Urinary bladder (tissue), 4 donors: ENCODE results near the gene ADCY3. TPM values are rescaled to one million over a fixed set of nuclear protein-coding genes. Genes with fewer than 3 reads are reported as not detected.
"Not testable (repeated sequence)": the region's sequence is repeated elsewhere in the genome, so short reads cannot be mapped to it uniquely, and the experiment has no call there.

Experiments used
- DNase-seq: peaks from one replicate; pipeline ENCODE4 v3.0.0-alpha.2; 2015; ENCODE audit errors: extremely low spot score
- H3K27ac ChIP-seq: one replicate; pipeline ENCODE4 v1.5.1; 2013; ENCODE audit warnings: low read depth, mild to moderate bottlenecking, moderate library complexity
- H3K36me3 ChIP-seq: one replicate; pipeline ENCODE4 v1.6.1; 2013; ENCODE audit warnings: mild to moderate bottlenecking, moderate library complexity; ENCODE audit not compliant: insufficient read depth
- H3K4me1 ChIP-seq: one replicate; pipeline ENCODE4 v1.6.1; 2013; ENCODE audit warnings: mild to moderate bottlenecking, moderate library complexity; ENCODE audit not compliant: insufficient read depth
- H3K4me3 ChIP-seq: one replicate; pipeline ENCODE4 v1.5.1; 2013; ENCODE audit warnings: low read depth, low read length
- WGBS: extraction: QIAGEN DNeasy Blood & Tissue Kit; methylation state at CpG from one replicate; pipeline ENCODE4 v1.1.7; 2013; 5-methylcytosine and 5-hydroxymethylcytosine counted together
- polyA plus RNA-seq: library from polyadenylated mRNA; stranded (reverse); fragments of 200-250 nt; gene quantifications from one replicate; pipeline ENCODE4 v1.2.3, GENCODE V29; 2013
- total RNA-seq: library from RNA; depleted of rRNA; stranded (reverse); fragments of >200 nt; gene quantifications from one replicate; pipeline ENCODE4 v1.2.3, GENCODE V29; 2014
- donor health status: healthy with polysubstance abuse.
- donor health status: healthy.

The ADCY3 gene
- total and polyA plus RNA-seq, 2 donors = 28.3 to 65.2 TPM

DNA sequence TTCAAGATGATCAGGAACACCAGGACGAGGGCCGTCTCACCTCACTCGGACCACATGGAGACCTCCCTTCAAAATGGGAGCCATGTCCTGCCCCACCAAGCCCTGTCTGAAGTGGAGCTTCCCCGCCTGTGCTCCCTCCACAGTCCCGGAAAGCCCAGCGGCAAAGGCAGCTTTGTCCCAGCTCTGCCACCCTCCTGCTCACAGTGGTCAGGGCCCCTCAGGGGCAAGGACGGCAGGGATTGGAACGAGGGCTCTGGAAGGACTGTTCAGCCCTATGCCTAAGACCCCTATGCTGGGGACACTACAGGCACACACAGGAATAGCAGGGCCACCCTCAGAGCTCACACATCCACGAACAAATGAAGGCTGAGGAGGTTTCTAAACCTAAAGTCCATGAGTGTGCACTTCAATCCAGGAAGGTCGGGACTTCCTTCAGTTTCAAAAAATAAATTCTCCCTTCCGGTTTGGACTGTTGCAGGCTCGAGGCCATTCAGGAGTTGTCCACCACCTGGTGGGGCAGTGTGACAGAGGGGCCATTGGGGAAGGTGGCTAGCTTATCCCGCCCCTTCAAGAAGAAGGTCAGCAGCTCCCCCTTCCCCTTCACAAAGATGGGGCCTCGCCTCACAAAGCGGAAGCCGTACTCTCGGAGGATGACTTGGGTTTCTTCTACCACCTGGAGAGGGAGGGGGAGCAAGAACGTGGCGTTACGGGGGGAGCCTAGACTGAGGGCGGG is 100.4 kb downstream of the ADCY3 start:
- DNase-seq = no peak
- Histone ChIP-seq H3K4me3 (no peak overlapping the region), H3K4me1 (no peaks in the 10 kb centered on the region), H3K27ac (no peak overlapping the region), H3K36me3 (no peaks in the 10 kb centered on the region)
- WGBS = 88% methylated on average over 21 of the region's 21 CpGs

DNA sequence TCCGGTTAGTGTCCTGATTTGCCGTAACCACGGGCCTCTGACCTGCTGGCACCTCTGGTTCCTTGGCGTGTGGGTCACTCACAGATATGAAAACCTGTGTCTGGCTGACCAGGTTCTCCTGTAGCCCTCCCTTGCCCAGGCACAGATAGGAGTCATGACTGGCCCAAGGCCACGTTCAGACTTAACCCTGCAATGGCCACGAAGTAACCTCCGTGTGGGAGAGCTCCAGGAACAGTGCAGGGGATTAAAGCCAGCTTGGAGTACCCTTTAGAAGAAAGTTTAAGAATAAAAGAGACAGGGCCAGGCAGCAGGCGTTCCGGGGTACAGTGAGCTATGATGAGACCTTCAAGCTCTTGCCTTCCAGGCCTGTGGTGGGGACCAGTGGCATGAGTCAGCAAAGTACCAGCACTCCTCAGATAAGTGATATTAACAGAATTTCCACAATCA is 101.3 kb downstream of the ADCY3 start:
- Histone ChIP-seq H3K4me3 (no peak overlapping the region), H3K4me1 (no peaks in the 10 kb centered on the region), H3K27ac (no peak overlapping the region), H3K36me3 (no peaks in the 10 kb centered on the region)
- DNase-seq = no peak
- WGBS = 78% methylated on average over 9 of the region's 9 CpGs

DNA sequence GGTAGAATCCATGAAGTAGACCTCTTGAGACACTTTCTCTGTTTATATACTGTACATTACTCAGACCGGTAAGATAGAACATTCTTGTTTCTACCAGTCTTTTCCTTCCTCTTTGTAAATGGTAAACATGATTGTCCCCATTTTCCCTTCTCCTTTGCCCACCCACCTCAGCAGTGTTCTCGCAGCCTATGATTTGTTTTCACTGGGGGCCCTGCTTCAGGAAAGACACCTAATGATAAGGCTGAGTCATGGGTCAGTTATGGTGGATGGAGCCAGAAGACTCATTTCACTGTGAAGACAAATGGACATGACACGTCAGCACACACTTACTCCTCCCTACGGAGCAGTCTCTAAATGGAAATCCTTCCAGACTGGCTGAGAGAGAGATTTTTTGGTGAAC is 103.2 kb downstream of the ADCY3 start:
- no peak for DNase-seq
- WGBS = 78% methylated on average over 4 of the region's 4 CpGs
- no peak overlapping the region for H3K27ac ChIP-seq
- no peaks in the 10 kb centered on the region for H3K4me1 ChIP-seq
- H3K36me3 ChIP-seq = no peaks in the 10 kb centered on the region
- no peak overlapping the region for H3K4me3 ChIP-seq

DNA sequence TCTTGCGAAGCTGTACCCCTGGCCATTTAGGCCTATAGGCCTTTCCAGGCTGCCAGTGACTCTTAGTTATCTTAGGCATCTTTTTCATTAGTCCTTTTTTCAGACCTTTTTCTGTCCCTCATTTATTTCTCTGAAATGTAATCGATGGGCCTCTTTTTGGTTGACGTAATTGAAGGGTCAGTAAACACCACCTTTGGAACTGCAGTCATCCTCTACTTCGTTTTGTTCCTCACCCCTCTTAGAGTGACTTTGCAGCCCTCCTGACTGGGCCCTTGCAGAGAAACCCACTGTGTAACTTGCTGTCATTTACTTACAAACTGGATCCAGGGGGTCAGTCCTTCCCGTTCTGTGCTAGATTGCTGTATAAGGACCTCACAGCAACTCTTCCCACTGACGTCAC is 103.6 kb downstream of the ADCY3 start:
- DNase-seq = no peak
- H3K36me3 ChIP-seq = no peaks in the 10 kb centered on the region
- H3K27ac ChIP-seq = no peak overlapping the region
- WGBS = 94% methylated on average over 6 of the region's 6 CpGs
- H3K4me1 ChIP-seq = no peaks in the 10 kb centered on the region
- H3K4me3 ChIP-seq = no peak overlapping the region

DNA sequence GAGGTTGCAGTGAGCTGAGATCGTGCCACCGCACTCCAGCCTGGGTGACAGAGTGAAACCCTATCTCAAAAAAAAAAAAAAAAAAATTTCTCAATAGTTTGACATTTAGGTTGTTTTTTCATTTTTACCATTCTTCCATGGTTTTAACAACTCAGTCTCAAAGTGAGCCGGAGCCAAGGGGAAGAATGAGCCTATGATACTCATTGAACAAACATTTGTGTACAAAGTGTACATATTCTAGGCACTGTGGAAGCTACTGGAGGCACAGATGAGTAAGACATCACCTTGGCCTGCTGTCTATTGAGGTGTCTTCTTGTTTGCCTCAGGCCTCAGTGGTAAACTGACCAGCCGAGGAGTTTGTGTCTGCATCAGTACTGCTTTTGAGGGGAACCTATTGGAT is 104.9 kb downstream of the ADCY3 start:
- no peak overlapping the region for H3K27ac ChIP-seq
- no peak overlapping the region for H3K4me3 ChIP-seq
- DNase-seq = no peak
- no peaks in the 10 kb centered on the region for H3K4me1 ChIP-seq
- 93% methylated on average over 4 of the region's 4 CpGs for WGBS
- no peaks in the 10 kb centered on the region for H3K36me3 ChIP-seq

DNA sequence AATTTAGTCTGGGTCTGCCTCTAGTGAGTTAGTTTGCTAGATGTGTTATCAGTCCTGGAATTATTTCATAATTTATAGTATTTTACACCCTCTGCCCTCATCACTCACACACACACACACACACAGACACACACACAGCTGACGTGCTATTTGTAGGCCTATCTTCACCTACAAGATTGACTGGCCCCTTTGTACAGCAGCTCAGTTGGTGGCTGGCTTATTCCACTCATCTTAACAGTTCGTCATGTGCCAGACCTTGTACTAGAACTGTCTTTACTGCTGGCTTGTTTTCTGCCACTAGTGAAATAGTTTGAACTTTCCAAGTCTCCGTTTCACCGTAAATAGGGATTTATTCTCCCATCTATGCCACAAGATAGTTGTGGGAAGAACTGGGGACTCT is 105.5 kb downstream of the ADCY3 start:
- H3K36me3 ChIP-seq = no peaks in the 10 kb centered on the region
- H3K4me1 ChIP-seq = no peaks in the 10 kb centered on the region
- DNase-seq = no peak
- WGBS = 93% methylated on average over 4 of the region's 4 CpGs
- no peak overlapping the region for H3K4me3 ChIP-seq
- H3K27ac ChIP-seq = no peak overlapping the region

DNA sequence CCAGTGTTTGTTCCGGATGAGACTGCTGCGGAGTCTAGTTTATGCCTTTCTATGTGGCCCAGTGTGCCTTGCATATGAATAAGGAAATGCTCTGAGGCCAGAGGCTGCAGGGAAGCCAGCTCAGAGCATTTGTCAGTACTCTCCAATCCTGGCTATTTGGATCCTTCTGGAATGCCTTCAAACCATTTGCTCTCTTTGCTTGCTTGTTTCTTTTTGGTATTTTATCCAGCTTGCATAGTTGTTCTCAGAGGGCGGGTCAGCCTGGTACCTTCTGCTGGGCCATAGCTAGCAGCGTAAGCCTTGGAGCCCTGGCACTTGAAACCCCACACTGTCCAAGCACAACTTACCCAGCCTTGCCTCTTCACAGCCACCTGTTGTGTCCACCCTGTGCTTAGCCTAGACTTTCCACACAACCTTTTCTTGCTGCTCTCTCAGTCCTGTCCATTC is 106.3 kb downstream of the ADCY3 start:
- H3K4me1 ChIP-seq = no peaks in the 10 kb centered on the region
- no peak overlapping the region for H3K27ac ChIP-seq
- 99% methylated on average over 4 of the region's 4 CpGs for WGBS
- no peak overlapping the region for H3K4me3 ChIP-seq
- H3K36me3 ChIP-seq = no peaks in the 10 kb centered on the region
- DNase-seq = no peak

DNA sequence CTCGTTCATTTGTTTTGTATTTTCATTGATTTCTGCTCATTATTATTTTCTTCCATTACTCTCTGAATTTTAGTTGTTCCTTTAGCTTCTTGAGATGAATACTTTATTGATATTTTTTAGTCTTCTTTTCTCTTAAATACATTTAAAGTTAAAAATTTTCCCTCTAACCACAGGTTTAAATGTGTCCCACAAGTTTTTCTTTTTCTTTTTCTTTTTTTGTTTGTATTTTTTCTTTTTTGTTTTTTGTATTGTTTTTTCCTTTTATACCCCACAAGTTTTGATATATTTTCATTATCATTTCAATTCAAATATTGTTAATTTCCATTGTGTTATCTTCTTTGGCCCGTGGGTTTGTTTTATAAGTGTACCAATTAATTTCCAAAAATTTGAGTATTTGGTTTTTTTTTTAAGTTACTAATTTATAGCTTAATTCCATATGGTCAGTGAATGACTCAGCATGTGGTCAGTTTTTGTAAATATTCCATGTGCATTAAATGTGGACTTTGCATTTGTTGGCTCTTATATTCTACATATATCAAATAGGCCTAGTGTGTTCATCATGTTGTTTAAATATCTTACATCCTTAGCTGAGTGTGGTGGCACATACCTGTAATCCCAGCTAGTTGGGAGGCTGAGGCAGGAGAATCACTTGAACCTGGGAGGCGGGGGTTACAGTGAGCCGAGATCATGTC is 110.6 kb downstream of the ADCY3 start:
- no peak overlapping the region for H3K27ac ChIP-seq
- H3K36me3 ChIP-seq = no peaks in the 10 kb centered on the region
- 86% methylated on average over 4 of the region's 4 CpGs for WGBS
- H3K4me1 ChIP-seq = no peaks in the 10 kb centered on the region
- no peak overlapping the region for H3K4me3 ChIP-seq
- no peak for DNase-seq

DNA sequence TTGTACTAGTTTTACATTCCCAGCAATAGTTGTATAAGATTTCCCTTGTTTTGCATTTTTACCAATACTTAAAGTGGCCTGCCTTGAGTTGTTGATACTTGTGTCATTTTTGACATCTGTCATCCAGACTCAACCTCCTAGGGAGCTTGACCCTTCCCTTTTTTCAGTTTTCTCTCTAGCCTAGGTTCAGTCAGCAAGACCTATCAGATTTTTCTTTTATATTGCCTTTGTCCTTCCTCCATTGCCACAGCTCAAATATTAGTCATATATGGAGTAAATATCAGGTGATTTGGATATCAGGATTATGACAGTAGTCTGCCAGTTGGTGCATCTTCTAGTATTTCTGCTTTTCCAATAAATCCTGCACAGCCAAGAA is 113.4 kb downstream of the ADCY3 start:
- Histone ChIP-seq H3K27ac (no peak overlapping the region), H3K4me3 (no peak overlapping the region), H3K4me1 (no peaks in the 10 kb centered on the region), H3K36me3 (no peaks in the 10 kb centered on the region)
- no peak for DNase-seq

DNA sequence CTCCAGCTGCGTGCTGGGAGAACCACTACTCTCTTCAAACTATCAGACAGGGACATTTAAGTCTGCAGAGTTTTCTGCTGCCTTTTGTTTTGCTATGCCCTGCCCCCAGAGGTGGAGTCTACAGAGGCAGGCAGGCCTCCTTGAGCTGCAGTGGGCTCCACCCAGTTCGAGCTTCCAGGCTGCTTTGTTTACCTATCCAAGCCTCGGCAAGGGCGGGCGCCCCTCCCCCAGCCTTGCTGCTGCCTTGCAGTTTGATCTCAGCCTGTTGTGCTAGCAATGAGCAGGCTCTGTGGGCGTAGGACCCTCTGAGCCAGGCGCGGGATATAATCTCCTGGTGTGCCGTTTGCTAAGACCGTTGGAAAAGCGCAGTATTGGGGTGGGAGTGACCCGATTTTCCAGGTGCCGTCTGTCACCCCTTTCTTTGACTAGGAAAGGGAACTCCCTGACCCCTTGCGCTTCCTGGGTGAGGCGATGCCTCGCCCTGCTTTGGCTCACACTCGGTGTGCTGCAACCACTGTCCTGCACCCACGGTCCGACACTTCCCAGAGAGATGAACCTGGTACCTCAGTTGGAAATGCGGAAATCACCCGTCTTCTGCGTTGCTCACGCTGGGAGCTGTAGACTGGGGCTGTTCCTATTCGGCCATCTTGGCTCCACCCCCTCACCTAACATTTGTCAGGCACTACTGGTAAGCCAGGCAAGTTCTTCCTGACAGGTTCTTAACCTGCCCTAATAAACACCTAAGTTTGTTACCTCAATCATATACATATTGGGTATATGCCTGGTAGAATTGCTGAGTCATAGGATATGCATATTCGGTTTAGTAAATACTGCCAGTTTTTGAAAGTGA is 114.0 kb downstream of the ADCY3 start:
- not testable (repeated sequence) for H3K36me3 ChIP-seq, H3K4me1 ChIP-seq, DNase-seq, H3K4me3 ChIP-seq, H3K27ac ChIP-seq
- WGBS = 95% methylated on average over 25 of the region's 25 CpGs

DNA sequence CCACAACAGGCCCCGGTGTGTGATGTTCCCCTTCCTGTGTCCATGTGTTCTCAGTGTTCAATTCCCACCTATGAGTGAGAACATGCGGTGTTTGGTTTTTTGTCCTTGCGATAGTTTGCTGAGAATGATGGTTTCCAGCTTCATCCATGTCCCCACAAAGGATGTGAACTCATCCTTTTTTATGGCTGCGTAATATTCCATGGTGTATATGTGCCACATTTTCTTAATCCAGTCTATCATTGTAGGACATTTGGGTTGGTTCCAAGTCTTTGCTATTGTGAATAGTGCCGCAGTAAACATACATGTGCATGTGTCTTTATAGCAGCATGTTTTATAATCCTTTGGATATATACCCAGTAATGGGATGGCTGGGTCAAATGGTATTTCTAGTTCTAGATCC is 119.5 kb downstream of the ADCY3 start:
- DNase-seq, H3K36me3 ChIP-seq, H3K27ac ChIP-seq, H3K4me3 ChIP-seq, H3K4me1 ChIP-seq: not testable (repeated sequence)
- 98% methylated on average over 4 of the region's 5 CpGs for WGBS

DNA sequence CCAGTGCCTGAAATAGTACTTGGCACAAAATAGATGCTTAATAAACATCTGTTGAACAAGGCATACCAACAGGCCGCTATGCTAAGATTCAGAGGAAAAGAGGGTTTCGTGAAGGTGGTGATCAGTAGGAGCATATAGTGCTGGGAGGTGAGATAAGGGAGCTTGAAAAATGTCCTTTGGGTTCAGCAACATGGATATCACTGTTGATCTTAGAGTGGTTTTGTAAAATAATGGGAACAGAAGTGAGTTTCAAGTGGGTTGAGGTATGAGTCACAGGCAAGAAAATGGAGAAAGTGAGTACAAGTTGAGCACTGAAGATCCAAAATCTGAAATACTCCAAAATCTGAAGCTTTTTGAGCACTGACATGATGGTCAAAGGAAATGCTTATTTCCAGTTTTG is 122.4 kb downstream of the ADCY3 start:
- Histone ChIP-seq H3K36me3 (no peaks in the 10 kb centered on the region), H3K4me1 (no peaks in the 10 kb centered on the region), H3K4me3 (no peak overlapping the region), H3K27ac (no peak overlapping the region)
- WGBS = 96% methylated on average over 2 of the region's 2 CpGs
- no peak for DNase-seq

DNA sequence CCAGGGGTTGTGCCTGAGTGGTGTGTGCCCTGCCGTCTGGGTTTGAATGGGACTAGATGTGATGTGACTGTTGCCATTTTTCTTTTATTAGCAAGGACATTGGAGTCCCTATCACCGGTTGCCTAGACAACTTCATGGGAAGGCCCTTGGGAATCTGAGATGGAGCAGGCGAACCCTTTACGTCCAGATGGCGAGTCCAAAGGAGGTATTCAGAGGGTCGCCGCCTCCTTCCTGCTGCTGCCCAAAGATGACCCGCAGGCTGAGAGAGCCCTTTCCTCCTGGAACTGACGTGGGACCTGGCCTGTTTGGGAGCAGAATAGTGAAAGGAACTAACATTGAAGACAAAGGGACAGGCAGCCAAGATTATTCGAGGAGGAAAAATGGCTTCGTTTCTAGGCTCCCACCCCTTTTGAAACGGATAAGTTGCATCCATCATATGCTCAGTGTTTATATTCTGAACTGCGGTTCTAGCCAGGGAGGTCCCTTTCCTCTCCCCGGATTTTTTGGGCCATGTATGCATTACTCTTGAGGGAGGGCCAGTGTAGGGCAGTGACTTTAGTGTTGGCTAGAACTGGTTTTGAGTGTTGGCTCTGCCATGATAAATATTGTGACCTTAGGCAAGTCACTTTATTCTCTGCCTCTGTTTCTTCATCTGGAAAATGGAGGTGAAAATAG is 126.1 kb downstream of the ADCY3 start:
- WGBS = 3% methylated on average over 14 of the region's 14 CpGs
- Histone ChIP-seq H3K36me3 (no peaks in the 10 kb centered on the region), H3K4me1 (no peaks in the 10 kb centered on the region), H3K4me3 (peak overlapping the region; percentile 62), H3K27ac (no peak overlapping the region)
- DNase-seq = no peak
